Epithelial cell of esophagus (primary cell): Measurements from ENCODE around the gene ALDH3B2.

Source experiments
- DNase-seq: peaks from one replicate; pipeline ENCODE4 v3.0.0; 2010; ENCODE audit warnings: low read depth
- H3K4me3 ChIP-seq: 2 replicates; pipeline ENCODE4 v1.5.1; 2011; ENCODE audit warnings: mild to moderate bottlenecking, low read length, control low read depth
- TF ChIP-seq, protein P1 (sequence below): IDR thresholded peaks from 2 replicates; pipeline ENCODE4 v1.5.1; 2011; ENCODE audit warnings: low read depth, mild to moderate bottlenecking, low read length, control low read depth, inconsistent platforms; ENCODE audit not compliant: insufficient read depth; ENCODE audit errors: missing control alignments

The ALDH3B2 gene

DNA sequence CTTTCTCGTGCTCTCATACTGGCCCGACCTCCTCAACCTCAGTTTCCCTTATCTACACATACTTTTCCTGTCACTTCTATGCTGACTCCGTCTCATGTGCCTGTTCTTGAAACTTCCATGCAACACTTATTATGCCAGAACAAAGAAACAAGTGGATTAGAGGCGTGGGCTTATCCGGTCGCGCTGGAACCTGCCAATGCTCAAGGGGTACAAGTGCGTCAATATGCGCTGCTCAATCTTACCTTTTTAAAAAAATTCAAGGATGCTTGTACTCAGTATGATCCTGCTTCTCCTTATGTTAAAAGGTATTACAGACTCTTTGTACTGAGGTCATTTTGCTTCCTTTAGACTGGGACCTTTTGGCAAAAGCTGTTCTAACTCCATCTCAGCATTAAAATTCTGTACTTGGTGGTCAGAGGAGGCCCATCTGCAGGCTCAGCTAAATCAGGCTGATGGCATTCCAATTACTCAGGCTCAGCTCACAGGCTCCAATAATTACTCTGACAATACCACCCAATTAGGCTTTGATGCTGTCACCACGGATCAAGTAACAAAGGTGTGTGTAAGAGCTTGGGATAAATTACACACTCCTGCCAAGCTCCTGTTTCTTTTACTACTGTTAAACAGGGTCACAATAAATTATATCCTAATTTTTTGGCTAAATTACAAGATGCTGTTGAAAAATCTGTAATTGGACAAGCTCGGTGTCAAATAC is 26.3 kb upstream of the ALDH3B2 start:
- TF ChIP-seq, protein P1, sequence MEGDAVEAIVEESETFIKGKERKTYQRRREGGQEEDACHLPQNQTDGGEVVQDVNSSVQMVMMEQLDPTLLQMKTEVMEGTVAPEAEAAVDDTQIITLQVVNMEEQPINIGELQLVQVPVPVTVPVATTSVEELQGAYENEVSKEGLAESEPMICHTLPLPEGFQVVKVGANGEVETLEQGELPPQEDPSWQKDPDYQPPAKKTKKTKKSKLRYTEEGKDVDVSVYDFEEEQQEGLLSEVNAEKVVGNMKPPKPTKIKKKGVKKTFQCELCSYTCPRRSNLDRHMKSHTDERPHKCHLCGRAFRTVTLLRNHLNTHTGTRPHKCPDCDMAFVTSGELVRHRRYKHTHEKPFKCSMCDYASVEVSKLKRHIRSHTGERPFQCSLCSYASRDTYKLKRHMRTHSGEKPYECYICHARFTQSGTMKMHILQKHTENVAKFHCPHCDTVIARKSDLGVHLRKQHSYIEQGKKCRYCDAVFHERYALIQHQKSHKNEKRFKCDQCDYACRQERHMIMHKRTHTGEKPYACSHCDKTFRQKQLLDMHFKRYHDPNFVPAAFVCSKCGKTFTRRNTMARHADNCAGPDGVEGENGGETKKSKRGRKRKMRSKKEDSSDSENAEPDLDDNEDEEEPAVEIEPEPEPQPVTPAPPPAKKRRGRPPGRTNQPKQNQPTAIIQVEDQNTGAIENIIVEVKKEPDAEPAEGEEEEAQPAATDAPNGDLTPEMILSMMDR, result no peak
- peak; percentile 74 for DNase-seq

GRCh38 chr11:67700141-67700540 is 25.7 kb upstream of the ALDH3B2 start:
- TF ChIP-seq, protein P1, result no peak
- DNase-seq, result no peak
- H3K4me3 ChIP-seq, result no peak overlapping the region

More for the DNA sequence above, 26.3 kb upstream of the ALDH3B2 start:
- H3K4me3 ChIP-seq, result no peak overlapping the region

DNA sequence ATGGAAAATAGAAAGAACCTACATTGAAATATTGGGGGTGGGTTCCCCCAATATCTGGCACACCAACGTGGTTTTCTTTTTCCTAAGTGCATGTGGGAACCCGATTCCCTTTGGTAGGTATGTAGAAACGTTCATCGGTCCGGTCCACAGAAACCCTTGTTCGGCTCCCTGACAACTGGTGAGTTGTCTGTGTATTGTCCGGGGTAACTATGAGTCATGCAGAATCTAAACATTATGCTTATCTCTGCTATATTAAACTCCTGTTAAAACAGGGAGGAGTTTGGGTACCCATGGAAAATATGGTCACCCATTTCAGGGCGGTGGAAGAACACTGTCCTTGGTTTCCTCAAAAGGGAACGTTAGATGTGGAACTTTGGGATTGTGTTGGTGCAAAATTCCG is 25.1 kb upstream of the ALDH3B2 start:
- TF ChIP-seq, protein P1, result no peak
- DNase-seq, result peak; percentile 74
- H3K4me3 ChIP-seq, result no peak overlapping the region

- DNase-seq, result peak; percentile 15
- no peak overlapping the region for H3K4me3 ChIP-seq
- TF ChIP-seq, protein P1, result no peak
These were observed 23.8 kb upstream of the ALDH3B2 start for GRCh38 chr11:67698247-67698646.

- DNase-seq, result no peak
- TF ChIP-seq, protein P1, result no peak
- no peak overlapping the region for H3K4me3 ChIP-seq
These were observed 23.4 kb upstream of the ALDH3B2 start for GRCh38 chr11:67697846-67698245.

GRCh38 chr11:67696998-67697397 is 22.6 kb upstream of the ALDH3B2 start:
- DNase-seq, result no peak
- TF ChIP-seq, protein P1, result no peak
- no peak overlapping the region for H3K4me3 ChIP-seq

DNA sequence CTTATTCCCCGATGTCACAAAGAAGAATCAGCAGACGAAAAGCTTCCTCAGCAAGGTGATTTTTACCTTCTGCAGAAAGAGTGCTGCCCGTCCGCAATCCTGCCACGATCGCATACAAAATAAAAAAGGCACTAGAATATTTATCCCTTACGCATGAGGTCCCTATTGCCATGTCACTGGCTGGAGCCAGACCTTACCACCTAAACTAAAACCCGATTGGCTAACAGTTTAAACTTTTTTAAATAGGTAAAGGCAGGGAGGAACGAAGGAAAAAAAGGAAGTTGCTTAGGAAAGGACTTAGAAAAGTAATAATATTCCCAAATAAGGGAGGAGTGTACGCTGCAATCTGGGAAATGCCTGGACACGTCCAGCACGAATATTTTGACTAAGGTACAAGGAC is 21.2 kb upstream of the ALDH3B2 start:
- DNase-seq, result no peak
- TF ChIP-seq, protein P1, result no peak
- no peak overlapping the region for H3K4me3 ChIP-seq
